T-helper 2 cell treated with Interferon-gamma antibody and Interleukin-4, amounts not matched to agents 5 μg/mL and 100 μg/mL, for 36 hours (primary cell): ENCODE measurements around the gene ITIH4.

Source experiments
- DNase-seq: peaks from one replicate; pipeline ENCODE4 v3.0.0; 2021; ENCODE audit warnings: low spot score
- H3K27ac Mint-ChIP-seq: one replicate; pipeline ENCODE4 v1.8.0; 2021; ENCODE audit warnings: mild to moderate bottlenecking, mixed read lengths
- H3K27me3 Mint-ChIP-seq: one replicate; pipeline ENCODE4 v1.8.0; 2021; ENCODE audit warnings: low read depth, mixed read lengths
- H3K36me3 Mint-ChIP-seq: one replicate; pipeline ENCODE4 v1.8.0; 2021; ENCODE audit warnings: low read depth, mixed read lengths
- H3K4me1 Mint-ChIP-seq: one replicate; pipeline ENCODE4 v1.8.0; 2021; ENCODE audit warnings: low read depth, mixed read lengths
- H3K4me3 Mint-ChIP-seq: one replicate; pipeline ENCODE4 v1.8.0; 2022; ENCODE audit warnings: mild to moderate bottlenecking, moderate library complexity, mixed read lengths
- H3K9me3 Mint-ChIP-seq: one replicate; pipeline ENCODE4 v1.8.0; 2021; ENCODE audit warnings: mixed read lengths

Gene ITIH4

GRCh38 chr3:52833202-52833601 is 2.7 kb upstream of the ITIH4 start:
- no peak overlapping the region for H3K4me3 Mint-ChIP-seq
- peaks cover 8% of the 10 kb centered on the region for H3K4me1 Mint-ChIP-seq
- H3K9me3 Mint-ChIP-seq, result no peaks in the 10 kb centered on the region
- no peaks in the 10 kb centered on the region for H3K27me3 Mint-ChIP-seq
- DNase-seq, result no peak
- no peak overlapping the region for H3K27ac Mint-ChIP-seq
- H3K36me3 Mint-ChIP-seq, result no peaks in the 10 kb centered on the region

GRCh38 chr3:52831500-52832301 is 1.2 kb upstream of the ITIH4 start:
- Mint-ChIP-seq H3K27ac (no peak overlapping the region), H3K27me3 (no peaks in the 10 kb centered on the region), H3K4me3 (no peak overlapping the region), H3K36me3 (no peaks in the 10 kb centered on the region), H3K9me3 (no peaks in the 10 kb centered on the region), H3K4me1 (no peaks in the 10 kb centered on the region)
- DNase-seq, result no peak

- Mint-ChIP-seq H3K36me3 (no peaks in the 10 kb centered on the region), H3K9me3 (no peaks in the 10 kb centered on the region), H3K4me3 (no peak overlapping the region), H3K27me3 (no peaks in the 10 kb centered on the region), H3K4me1 (no peaks in the 10 kb centered on the region), H3K27ac (no peak overlapping the region)
- DNase-seq, result no peak
These were observed 487 bp downstream of the ITIH4 start for GRCh38 chr3:52829906-52830463.

DNA sequence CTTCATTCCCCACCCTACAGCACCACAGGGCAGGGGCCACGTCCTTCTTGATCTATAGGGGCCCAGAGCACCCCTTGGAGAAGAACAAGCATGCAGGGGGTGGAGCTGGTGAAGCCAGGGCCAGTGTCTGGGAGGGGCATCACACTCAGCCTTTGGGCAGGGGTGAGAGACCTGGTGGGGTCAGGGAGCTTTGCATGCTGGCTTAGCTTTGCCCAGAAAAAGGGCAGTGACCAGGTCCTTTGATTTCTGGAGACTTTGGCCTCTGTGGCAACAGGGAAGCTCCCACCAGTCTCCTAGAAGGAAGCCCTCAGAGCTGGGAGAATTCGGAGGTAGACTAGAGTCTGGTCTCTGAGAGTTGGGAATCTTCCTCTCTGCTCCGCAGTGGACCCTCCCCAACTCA is 990 bp downstream of the ITIH4 start:
- Mint-ChIP-seq H3K36me3 (no peaks in the 10 kb centered on the region), H3K27me3 (no peaks in the 10 kb centered on the region), H3K9me3 (no peaks in the 10 kb centered on the region), H3K27ac (no peak overlapping the region), H3K4me1 (no peaks in the 10 kb centered on the region), H3K4me3 (no peak overlapping the region)
- DNase-seq, result no peak

DNA sequence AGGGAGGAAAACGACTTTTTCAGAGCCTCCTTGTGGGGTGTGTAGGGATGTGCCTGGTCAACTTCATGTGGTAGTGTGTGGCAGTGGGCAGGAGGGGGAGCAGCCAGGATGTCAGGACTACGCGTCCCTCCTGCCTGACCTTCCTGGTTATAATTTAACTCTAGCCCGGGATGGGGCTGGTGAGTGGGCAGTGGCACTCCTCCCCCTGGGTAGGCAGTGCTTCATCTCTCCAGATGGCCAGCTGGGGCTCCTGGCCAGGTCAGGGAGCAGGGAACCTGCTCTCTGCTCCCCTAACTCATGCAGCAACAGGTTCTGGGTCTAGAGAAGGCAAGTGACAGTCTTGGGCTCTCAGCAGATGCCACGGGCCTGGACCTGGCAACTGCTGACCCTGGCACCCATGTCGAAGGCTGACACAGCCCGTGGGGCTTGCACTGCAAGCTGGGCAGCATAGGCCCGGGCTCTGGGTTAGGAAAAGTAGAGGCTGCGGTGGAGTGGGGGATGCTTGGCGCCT is 2.6 kb downstream of the ITIH4 start:
- H3K27me3 Mint-ChIP-seq, result no peaks in the 10 kb centered on the region
- DNase-seq, result no peak
- no peaks in the 10 kb centered on the region for H3K9me3 Mint-ChIP-seq
- no peak overlapping the region for H3K27ac Mint-ChIP-seq
- H3K4me3 Mint-ChIP-seq, result no peak overlapping the region
- no peaks in the 10 kb centered on the region for H3K4me1 Mint-ChIP-seq
- no peaks in the 10 kb centered on the region for H3K36me3 Mint-ChIP-seq

- H3K36me3 Mint-ChIP-seq, result no peaks in the 10 kb centered on the region
- H3K4me1 Mint-ChIP-seq, result no peaks in the 10 kb centered on the region
- H3K27me3 Mint-ChIP-seq, result no peaks in the 10 kb centered on the region
- DNase-seq, result no peak
- no peaks in the 10 kb centered on the region for H3K9me3 Mint-ChIP-seq
- H3K4me3 Mint-ChIP-seq, result no peak overlapping the region
- no peak overlapping the region for H3K27ac Mint-ChIP-seq
These were observed 3.0 kb downstream of the ITIH4 start for GRCh38 chr3:52827441-52827840.

DNA sequence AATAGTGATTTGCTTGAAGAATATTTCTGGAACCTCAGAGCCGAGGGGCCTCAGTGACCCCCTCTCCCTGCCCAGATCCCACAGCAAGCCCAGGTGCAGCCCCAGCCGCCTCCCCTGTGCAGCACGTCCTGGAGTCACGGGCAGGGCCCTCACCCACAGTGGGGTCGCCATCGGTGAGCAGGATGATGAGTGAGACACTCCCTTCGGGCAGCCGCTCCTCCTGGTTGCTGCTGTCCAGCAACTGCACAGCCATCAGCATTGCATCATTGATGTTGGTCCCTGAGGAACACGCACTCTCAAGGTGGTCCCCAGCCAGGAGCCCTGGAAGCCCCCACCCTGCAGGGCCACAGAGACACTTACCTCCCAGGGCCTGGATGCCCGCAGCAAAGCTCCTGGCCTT is 6.4 kb downstream of the ITIH4 start:
- H3K4me3 Mint-ChIP-seq, result no peak overlapping the region
- H3K36me3 Mint-ChIP-seq, result no peaks in the 10 kb centered on the region
- H3K27ac Mint-ChIP-seq, result no peak overlapping the region
- no peaks in the 10 kb centered on the region for H3K27me3 Mint-ChIP-seq
- DNase-seq, result no peak
- no peaks in the 10 kb centered on the region for H3K9me3 Mint-ChIP-seq
- H3K4me1 Mint-ChIP-seq, result no peaks in the 10 kb centered on the region

DNA sequence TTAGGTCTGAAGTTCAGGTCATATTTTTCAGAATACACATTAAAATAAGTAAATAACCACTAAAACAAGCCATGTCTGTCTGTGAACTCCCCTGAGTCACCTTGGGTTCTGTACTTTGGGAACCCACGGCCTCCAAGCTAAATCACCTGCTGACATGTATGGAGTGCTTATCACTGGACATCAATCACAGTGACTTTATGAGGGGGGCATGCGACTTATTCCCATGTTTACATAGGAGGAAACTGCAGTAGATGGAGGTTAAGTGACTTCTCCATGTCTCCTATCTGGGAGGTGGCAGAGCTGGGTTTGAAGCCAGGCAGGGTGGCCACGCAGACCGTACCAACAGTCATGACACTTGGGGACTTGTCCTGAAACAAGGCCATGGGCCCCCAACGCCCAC is 8.1 kb downstream of the ITIH4 start:
- Mint-ChIP-seq H3K36me3 (no peaks in the 10 kb centered on the region), H3K4me1 (no peaks in the 10 kb centered on the region), H3K9me3 (no peaks in the 10 kb centered on the region), H3K4me3 (no peak overlapping the region), H3K27me3 (no peaks in the 10 kb centered on the region), H3K27ac (no peak overlapping the region)
- no peak for DNase-seq

GRCh38 chr3:52820736-52821135 is 9.7 kb downstream of the ITIH4 start:
- H3K36me3 Mint-ChIP-seq, result no peaks in the 10 kb centered on the region
- H3K27ac Mint-ChIP-seq, result no peak overlapping the region
- H3K4me1 Mint-ChIP-seq, result no peaks in the 10 kb centered on the region
- H3K9me3 Mint-ChIP-seq, result no peaks in the 10 kb centered on the region
- no peaks in the 10 kb centered on the region for H3K27me3 Mint-ChIP-seq
- H3K4me3 Mint-ChIP-seq, result no peak overlapping the region
- DNase-seq, result peak; percentile 7

DNA sequence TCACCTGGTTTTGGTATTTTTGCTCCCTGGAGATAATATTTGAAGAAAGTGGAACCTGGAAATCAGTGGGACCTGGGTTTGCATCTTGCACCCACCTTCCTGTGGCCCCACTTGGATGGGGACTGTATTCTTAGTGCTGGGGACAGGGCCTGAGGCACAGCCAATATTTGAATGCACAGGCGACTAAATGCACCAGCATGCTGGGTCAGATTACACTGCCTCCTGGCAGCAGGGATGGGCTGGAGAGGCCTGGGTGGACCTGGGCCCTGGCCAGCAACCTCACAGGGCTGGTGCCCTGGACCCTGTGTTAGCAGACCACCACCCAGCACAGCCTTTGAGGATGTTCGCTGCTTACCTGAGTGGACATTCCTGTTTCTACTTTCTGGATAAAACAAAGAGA is 10.5 kb downstream of the ITIH4 start:
- no peaks in the 10 kb centered on the region for H3K4me1 Mint-ChIP-seq
- no peak overlapping the region for H3K4me3 Mint-ChIP-seq
- no peaks in the 10 kb centered on the region for H3K27me3 Mint-ChIP-seq
- H3K36me3 Mint-ChIP-seq, result no peaks in the 10 kb centered on the region
- H3K9me3 Mint-ChIP-seq, result no peaks in the 10 kb centered on the region
- no peak for DNase-seq
- no peak overlapping the region for H3K27ac Mint-ChIP-seq

- no peaks in the 10 kb centered on the region for H3K27me3 Mint-ChIP-seq
These were observed 12.6 kb downstream of the ITIH4 start for GRCh38 chr3:52817860-52818259.

DNA sequence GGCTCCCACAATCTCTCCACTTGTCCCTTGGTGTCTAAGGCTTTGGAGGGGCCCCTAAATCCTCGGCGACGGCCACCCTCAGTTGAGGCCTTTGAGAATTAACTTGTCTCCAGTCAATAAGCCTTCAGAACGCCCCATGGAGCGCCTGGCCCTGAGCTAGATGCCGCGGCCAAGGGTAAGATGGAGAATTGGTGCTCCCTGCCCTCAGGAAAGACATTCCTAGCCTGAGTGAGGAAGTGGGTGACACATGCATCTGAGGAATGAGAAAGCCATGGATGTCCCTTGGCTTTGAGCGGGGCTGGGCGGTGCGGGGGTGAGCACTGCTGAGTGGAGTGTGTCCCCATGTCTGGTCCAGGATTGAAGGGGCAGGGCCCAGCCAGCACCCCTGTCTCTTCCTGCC is 13.3 kb downstream of the ITIH4 start:
- no peaks in the 10 kb centered on the region for H3K4me1 Mint-ChIP-seq

More at GRCh38 chr3:52817860-52818259, 12.6 kb downstream of the ITIH4 start:
- no peak overlapping the region for H3K27ac Mint-ChIP-seq
- DNase-seq, result no peak
- no peak overlapping the region for H3K4me3 Mint-ChIP-seq
- H3K36me3 Mint-ChIP-seq, result no peaks in the 10 kb centered on the region
- no peaks in the 10 kb centered on the region for H3K4me1 Mint-ChIP-seq
- no peaks in the 10 kb centered on the region for H3K9me3 Mint-ChIP-seq

GRCh38 chr3:52816654-52817053 is 13.8 kb downstream of the ITIH4 start:
- Mint-ChIP-seq H3K27ac (no peak overlapping the region), H3K4me1 (no peaks in the 10 kb centered on the region), H3K9me3 (no peaks in the 10 kb centered on the region), H3K4me3 (no peak overlapping the region), H3K27me3 (no peaks in the 10 kb centered on the region), H3K36me3 (no peaks in the 10 kb centered on the region)
- no peak for DNase-seq

More for the DNA sequence above, 13.3 kb downstream of the ITIH4 start:
- Mint-ChIP-seq H3K27me3 (no peaks in the 10 kb centered on the region), H3K4me3 (no peak overlapping the region), H3K36me3 (no peaks in the 10 kb centered on the region), H3K9me3 (no peaks in the 10 kb centered on the region), H3K27ac (no peak overlapping the region)
- no peak for DNase-seq

- DNase-seq, result no peak
- Mint-ChIP-seq H3K9me3 (no peaks in the 10 kb centered on the region), H3K27me3 (no peaks in the 10 kb centered on the region), H3K27ac (no peak overlapping the region), H3K4me1 (no peaks in the 10 kb centered on the region), H3K36me3 (no peaks in the 10 kb centered on the region), H3K4me3 (no peak overlapping the region)
These were observed 14.3 kb downstream of the ITIH4 start for GRCh38 chr3:52816199-52816598.

DNA sequence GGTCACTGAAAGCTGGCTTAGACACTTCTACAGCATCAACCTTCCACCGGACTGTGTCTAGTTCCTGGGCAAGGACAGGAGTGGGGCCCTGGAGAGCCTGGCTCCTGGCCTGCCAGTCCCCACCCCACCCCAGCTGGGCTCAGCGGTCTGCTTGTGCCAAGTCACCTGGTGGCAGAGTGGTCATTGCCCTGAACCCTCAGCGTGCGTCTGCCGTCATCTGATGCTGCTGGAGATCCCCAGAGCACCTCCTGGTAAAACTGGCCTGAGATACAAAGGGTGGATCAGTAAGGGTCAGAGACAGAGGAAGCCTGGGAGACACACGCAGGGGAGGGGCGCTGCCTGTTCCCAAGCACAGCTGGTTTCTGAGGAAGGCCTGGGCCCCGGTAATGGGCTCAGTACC is 16.7 kb downstream of the ITIH4 start:
- Mint-ChIP-seq H3K36me3 (no peaks in the 10 kb centered on the region), H3K27me3 (no peaks in the 10 kb centered on the region), H3K4me3 (no peak overlapping the region), H3K4me1 (peaks cover 4% of the 10 kb centered on the region), H3K9me3 (no peaks in the 10 kb centered on the region), H3K27ac (no peak overlapping the region)
- no peak for DNase-seq
